KMS-11 (cell line): ENCODE results near the gene BCAP31.

Source experiments
- H2AFZ ChIP-seq: fragments of 200-600 bp; sonication (generic); 2 replicates; pipeline ENCODE4 v1.6.1; 2016; ENCODE audit warnings: antibody characterized with exemption, mixed run types, low read depth
- H3K27ac ChIP-seq: fragments of 200-600 bp; sonication (generic); 2 replicates; pipeline ENCODE4 v1.6.1; 2016; ENCODE audit warnings: mild to moderate bottlenecking, mixed run types
- H3K27me3 ChIP-seq: fragments of 200-600 bp; sonication (generic); 2 replicates; pipeline ENCODE4 v1.6.1; 2017; ENCODE audit warnings: mild to moderate bottlenecking, low read depth, mixed run types, moderate library complexity; ENCODE audit not compliant: insufficient read depth
- H3K36me3 ChIP-seq: fragments of 200-600 bp; sonication (generic); 2 replicates; pipeline ENCODE4 v1.6.1; 2017; ENCODE audit warnings: mild to moderate bottlenecking, mixed run types; ENCODE audit not compliant: insufficient read depth
- H3K4me1 ChIP-seq: fragments of 200-600 bp; sonication (generic); 2 replicates; pipeline ENCODE4 v1.6.1; 2016; ENCODE audit warnings: mild to moderate bottlenecking, low read depth, mixed run types; ENCODE audit not compliant: poor library complexity, severe bottlenecking
- H3K4me2 ChIP-seq: fragments of 200-600 bp; sonication (generic); 2 replicates; pipeline ENCODE4 v1.7.0; 2016; ENCODE audit warnings: mild to moderate bottlenecking, mixed run types
- H3K4me3 ChIP-seq: fragments of 200-600 bp; sonication (generic); IDR thresholded peaks from 2 replicates; pipeline ENCODE4 v1.6.1; 2017; ENCODE audit warnings: low read depth, low read length, mixed read lengths; ENCODE audit not compliant: insufficient read depth
- H3K79me2 ChIP-seq: fragments of 200-600 bp; sonication (generic); 2 replicates; pipeline ENCODE4 v1.6.1; 2016; ENCODE audit warnings: low read depth, mixed run types; ENCODE audit not compliant: insufficient read depth
- H3K9ac ChIP-seq: fragments of 200-600 bp; sonication (generic); 2 replicates; pipeline ENCODE4 v1.6.1; 2016; ENCODE audit warnings: mild to moderate bottlenecking, mixed run types
- H4K20me1 ChIP-seq: fragments of 200-600 bp; sonication (generic); 2 replicates; pipeline ENCODE4 v1.6.1; 2016; ENCODE audit warnings: mild to moderate bottlenecking, mixed run types; ENCODE audit not compliant: insufficient read depth
- TF ChIP-seq, protein P1 (sequence below): fragments of 200-600 bp; sonication (generic); conservative IDR thresholded peaks from 2 replicates; pipeline ENCODE4 v1.6.1; 2017; ENCODE audit warnings: low read depth, mild to moderate bottlenecking, antibody characterized with exemption, low read length, moderate library complexity, mixed read lengths

The BCAP31 gene

DNA sequence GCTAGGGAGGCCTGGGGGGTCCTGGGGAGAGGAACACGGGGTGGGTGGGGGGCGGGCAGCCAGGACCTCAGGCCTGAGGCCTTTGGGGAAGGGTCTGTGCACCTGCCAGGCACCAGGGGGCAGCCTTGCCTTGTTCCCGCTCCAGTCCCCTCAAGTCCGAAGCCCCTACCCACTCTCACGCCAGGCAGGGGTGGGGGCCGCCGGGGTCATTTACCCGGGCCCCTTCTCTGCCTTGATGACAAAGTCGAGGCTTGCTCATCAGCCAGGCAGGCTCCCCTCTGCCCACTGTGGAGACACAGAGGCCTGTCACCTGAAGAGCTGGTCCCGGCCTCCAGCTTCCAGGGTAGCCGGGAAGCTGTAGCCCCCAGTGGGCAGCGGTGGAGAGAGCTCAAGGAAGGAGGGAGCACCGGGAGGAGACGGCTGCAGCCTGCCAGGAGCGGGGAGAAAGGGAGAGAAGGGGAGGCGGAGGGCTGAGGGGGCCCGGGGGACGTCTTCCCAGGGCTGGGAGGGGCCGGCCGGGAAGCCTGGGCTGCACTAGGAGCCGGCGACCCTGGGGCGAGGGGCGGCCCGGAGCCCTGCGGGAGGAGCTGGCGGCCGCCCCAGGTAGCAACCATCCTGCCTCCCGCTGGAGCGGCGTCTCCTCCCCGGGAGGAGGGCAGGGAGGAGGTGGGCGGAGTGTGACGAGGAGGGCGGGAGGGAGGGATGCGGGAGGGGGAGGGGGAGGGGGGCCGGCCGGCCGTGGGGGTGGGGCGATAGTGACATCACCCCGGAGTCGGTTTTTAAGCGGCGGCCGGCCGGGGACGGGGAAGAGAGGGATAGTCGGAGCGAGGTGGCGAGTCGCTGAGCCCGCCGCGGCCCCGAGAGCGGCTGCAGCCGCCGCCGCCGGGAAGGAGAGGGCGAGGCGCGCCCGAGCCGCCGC, 36.8 kb downstream of the BCAP31 start, which contains the start of gene SLC6A8:
Gene SLC6A8 (plus strand): TSS at position 806 of the 919 bp plus-strand sequence. CDS start 649 bp downstream, outside the sequence.
- Histone ChIP-seq H3K36me3 (no peaks in the 10 kb centered on the region), H3K4me1 (no peaks in the 10 kb centered on the region), H3K27me3 (no peaks in the 10 kb centered on the region), H3K4me2 (peak within 1 kb of the TSS; percentile 39; the same call in 1 of the 2 replicates), H3K9ac (no peak within 1 kb of the TSS), H2AFZ (no peak within 1 kb of the TSS), H3K27ac (no peak within 1 kb of the TSS), H4K20me1 (no peaks in the 10 kb centered on the region), H3K4me3 (no peak within 1 kb of the TSS), H3K79me2 (no peaks in the 10 kb centered on the region)
- TF ChIP-seq, protein P1, sequence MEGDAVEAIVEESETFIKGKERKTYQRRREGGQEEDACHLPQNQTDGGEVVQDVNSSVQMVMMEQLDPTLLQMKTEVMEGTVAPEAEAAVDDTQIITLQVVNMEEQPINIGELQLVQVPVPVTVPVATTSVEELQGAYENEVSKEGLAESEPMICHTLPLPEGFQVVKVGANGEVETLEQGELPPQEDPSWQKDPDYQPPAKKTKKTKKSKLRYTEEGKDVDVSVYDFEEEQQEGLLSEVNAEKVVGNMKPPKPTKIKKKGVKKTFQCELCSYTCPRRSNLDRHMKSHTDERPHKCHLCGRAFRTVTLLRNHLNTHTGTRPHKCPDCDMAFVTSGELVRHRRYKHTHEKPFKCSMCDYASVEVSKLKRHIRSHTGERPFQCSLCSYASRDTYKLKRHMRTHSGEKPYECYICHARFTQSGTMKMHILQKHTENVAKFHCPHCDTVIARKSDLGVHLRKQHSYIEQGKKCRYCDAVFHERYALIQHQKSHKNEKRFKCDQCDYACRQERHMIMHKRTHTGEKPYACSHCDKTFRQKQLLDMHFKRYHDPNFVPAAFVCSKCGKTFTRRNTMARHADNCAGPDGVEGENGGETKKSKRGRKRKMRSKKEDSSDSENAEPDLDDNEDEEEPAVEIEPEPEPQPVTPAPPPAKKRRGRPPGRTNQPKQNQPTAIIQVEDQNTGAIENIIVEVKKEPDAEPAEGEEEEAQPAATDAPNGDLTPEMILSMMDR = peak; percentile 34; the same call in 1 of the 2 replicates

DNA sequence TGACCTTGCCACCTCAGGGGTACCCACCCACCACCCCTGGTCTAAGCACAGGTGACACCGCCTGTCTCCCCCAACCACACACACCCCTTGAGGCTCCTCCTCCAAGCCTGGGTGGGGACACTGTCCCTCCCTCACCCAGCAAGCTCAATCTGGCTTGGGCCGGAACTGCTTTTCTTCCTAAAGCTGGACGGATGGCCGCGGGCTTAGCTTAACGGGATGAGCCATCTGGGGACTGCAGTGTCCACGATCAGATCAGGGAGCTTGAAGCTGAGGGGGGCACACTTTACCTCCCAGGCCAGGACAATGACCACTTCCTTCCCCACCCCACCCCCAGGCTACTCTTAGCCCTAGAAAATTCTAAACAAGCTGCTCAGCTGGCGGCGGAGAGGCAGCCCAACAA, 37.5 kb downstream of the BCAP31 start:
- Histone ChIP-seq H3K4me1 (no peaks in the 10 kb centered on the region), H3K27me3 (no peaks in the 10 kb centered on the region), H2AFZ (no peak overlapping the region), H3K79me2 (no peaks in the 10 kb centered on the region), H3K9ac (no peak overlapping the region), H4K20me1 (no peaks in the 10 kb centered on the region), H3K4me3 (no peak overlapping the region), H3K36me3 (no peaks in the 10 kb centered on the region), H3K4me2 (no peak overlapping the region), H3K27ac (no peak overlapping the region)
- TF ChIP-seq, protein P1 = no peak

DNA sequence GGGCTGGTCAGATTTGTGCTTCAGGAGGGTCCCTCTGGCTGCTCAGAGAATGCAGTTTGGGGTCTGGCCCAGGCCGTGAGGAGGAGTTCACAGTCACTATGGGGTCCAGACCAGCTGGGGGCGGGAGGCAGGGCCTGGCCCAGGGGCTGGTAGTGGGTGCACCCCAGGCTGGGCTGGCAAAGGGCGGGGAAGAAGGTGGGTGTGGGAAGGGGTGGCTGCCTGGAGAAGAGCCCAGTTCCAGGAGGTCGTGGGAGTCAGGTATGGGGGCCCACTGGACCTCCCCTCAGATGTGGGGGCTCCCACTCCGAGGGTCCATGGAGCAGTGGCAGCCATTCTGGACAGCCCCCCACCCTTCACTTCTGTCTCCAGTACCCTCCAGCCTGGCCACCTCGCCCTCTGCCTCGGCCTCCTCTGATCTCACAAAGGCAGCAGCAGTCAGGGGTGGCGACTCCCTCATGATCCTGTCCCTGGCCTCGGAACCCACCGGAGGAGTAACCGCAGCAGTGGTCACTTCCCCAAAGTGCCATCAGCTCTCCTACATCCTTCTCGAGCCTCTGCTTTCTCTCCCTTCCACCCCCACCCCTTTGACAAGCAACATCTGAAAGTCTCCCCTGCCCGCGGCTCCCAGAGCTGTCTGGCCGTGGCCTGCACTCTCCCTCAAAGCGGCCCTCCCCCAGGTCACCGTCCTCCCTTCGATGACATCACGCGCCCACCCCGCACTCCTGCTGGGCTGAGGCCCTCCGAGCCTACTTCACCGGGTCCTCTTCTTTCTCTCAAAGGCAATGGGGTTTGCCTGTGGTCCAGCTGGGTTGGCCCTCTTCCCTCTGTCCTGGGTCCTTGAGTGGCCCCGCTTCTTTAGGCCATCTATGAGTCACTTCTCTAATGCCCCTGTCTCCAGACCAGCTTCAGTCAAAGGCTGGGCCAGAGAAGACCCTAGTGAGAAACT, 38.2 kb downstream of the BCAP31 start:
- Histone ChIP-seq H3K4me3 (no peak overlapping the region), H3K27me3 (no peaks in the 10 kb centered on the region), H2AFZ (no peak overlapping the region), H3K79me2 (no peaks in the 10 kb centered on the region), H4K20me1 (no peaks in the 10 kb centered on the region), H3K27ac (no peak overlapping the region), H3K4me1 (no peaks in the 10 kb centered on the region), H3K4me2 (no peak overlapping the region), H3K9ac (no peak overlapping the region), H3K36me3 (no peaks in the 10 kb centered on the region)
- TF ChIP-seq, protein P1 = no peak

DNA sequence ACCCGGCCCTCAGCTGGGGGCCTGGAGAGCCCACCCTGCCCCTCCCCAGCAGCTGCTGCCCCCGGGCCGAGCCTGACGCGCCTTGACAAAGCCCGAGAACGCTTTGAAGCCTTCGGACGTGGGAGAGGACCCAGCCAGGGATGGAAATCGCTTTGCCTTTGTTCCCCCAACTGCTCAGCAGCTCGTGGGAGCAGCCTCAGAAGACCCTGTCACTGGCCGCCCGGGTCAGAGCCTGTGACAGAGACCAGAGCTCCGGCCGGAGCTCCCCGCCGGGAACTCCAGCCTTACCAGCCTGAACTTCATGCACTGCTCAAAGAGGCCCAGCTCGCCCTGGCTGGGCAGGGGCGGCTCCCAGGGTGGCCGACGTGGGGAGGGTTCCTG, 39.0 kb downstream of the BCAP31 start:
- Histone ChIP-seq H3K4me3 (no peak overlapping the region), H2AFZ (no peak overlapping the region), H3K27me3 (no peaks in the 10 kb centered on the region), H4K20me1 (no peaks in the 10 kb centered on the region), H3K36me3 (no peaks in the 10 kb centered on the region), H3K27ac (no peak overlapping the region), H3K4me2 (no peak overlapping the region), H3K79me2 (no peaks in the 10 kb centered on the region), H3K9ac (no peak overlapping the region), H3K4me1 (no peaks in the 10 kb centered on the region)
- TF ChIP-seq, protein P1 = no peak
